ENCODE data around the gene GPC6.
"Not testable (repeated sequence)": the region's sequence is repeated elsewhere in the genome, so short reads cannot be mapped to it uniquely, and the experiment has no call there.

Gene GPC6

GRCh38 chr13:93226623-93227279 lies at the start of gene GPC6:
Gene GPC6 (plus strand): TSS chr13:93226807.
- no peak for DNase-seq (ENCODE audit: low spot score)

DNA sequence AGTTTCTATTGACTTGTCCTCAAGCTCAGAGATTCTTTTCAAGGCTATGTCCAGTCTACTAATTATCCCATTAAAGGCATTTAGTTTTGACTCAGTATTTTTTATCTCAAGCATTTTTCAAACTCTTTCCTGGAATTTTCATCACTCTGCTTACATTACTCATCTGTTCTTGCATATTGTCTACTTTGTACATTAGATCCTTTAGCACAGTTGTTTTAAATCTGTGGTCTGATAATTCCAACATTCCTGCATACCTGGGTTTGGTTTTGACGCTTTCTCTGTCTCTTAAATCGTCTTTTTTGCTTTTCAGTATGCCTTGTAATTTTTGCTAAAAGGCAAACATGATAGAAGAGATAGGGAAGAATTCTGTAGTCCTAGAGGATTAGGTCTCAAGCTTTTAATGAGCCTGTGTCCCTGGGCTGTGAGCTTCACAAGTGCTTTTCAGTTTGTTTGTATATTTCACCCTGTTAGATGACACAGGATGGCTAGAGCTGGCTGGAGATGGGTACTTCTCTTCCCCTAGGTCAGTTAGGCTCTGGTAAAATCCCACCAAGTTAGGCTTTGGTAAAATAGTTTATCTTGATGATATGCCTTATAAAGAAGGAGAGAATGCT lies 46.1 kb upstream of the GPC6 start:
- DNase-seq (ENCODE audit: low spot score): no peak

DNA sequence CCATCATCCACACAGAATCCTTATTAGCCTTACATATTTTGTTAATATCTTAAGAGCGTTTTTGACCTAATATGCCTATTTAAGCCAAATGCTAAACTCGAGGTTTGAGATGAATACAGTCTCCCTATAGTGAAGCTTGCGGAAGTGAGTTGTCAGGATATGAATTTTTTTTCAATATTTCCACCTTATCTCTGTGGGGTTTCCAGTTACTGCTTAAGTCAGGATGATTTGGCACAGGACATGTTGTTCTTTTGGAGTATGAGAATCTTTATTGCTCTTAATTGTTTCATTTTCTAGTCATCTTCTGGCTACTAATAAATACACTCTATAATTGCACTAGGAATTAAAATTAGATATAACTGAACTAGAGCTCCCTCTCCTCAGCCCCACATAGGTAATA lies 44.2 kb upstream of the GPC6 start:
- no peak for DNase-seq (ENCODE audit: low spot score)

GRCh38 chr13:93183302-93183701 lies 43.3 kb upstream of the GPC6 start:
- no peak for DNase-seq (ENCODE audit: low spot score)

DNA sequence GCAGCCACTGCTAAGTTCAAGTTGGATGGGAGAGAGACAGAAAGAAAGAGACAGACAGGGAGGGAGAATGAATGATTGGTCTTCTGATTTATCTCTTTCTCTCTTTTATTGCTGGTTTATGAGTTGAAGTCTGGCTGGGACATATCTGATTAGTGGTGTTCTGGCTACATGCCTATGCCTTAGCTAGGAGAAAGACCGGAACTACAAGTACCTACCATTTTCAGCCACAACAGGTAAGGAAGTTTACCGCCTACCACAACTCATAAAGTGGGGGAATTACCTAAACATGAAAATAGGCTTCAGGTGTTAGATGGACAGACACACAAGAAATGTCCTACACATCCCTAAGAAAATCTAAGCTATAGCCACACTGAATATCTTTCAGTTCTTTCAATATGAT lies 36.6 kb upstream of the GPC6 start:
- DNase-seq (ENCODE audit: low spot score): no peak

DNA sequence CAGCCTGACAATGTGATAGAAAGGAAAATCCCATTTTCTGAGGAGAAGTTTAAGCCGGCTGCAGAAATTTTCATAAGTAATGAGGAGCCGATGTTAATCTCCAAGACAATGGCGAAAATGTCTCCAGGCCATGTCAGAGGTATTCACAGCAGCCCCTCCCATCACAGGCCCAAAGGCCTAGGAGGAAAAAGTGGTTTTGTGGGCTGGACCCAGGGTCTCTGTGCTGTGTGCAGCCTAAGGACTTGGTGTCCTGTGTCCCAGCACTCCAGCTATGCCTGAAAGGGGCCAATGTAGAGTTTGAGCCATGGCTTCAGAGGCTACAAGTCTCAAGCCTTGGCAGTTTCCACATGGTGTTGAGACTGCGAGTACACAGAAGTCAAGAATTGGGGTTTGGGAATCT lies 32.9 kb upstream of the GPC6 start:
- DNase-seq (ENCODE audit: low spot score): no peak

DNA sequence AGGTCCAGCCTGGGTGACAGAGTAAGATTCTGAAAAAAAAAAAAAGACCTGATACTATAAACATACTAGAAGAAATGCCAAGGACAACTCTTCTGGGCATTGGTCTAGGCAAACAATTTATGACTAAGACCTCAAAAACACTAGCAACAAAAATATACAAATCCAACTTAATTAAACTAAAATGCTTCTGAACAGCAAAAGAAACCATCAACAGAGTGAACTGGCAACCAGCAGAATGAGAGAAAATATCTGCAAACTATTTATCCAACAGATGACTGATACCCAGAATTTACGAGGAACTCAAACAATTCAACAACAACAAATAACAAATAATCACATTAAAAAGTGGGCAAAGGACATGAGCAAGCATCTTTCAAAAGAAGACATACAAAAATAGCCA lies 26.8 kb upstream of the GPC6 start:
- DNase-seq (ENCODE audit: low spot score): no peak

GRCh38 chr13:93200626-93201025 lies 26.0 kb upstream of the GPC6 start:
- no peak for DNase-seq (ENCODE audit: low spot score)

- DNase-seq (ENCODE audit: low spot score): no peak
These were observed 24.5 kb upstream of the GPC6 start for GRCh38 chr13:93201992-93202558.

DNA sequence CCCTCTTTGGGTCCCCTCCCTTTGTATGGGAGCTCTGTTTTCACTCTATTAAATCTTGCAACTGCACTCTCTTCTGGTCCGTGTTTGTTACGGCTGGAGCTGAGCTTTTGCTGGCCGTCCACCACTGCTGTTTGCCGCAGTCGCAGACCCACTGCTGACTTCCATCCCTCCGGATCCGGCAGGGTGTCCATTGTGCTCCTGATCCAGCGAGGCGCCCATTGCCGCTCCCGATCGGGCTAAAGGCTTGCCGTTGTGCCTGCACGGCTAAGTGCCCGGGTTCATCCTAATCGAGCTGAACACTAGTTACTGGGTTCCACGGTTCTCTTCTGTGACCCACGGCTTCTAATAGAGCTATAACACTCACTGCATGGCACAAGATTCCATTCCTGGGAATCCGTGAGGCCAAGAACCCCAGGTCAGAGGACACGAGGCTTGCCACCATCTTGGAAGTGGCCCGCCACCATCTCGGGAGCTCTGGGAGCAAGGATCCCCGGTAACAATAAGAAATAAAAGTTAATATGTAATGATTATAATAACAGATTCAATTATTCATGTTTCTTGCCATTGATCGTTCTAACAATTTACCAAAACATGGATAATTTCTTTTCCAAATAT lies 19.7 kb upstream of the GPC6 start:
- not testable (repeated sequence) for DNase-seq (ENCODE audit: low spot score)

- no peak for DNase-seq (ENCODE audit: low spot score)
These were observed 10.5 kb upstream of the GPC6 start for GRCh38 chr13:93216122-93216521.

- no peak for DNase-seq (ENCODE audit: low spot score)
These were observed 8.8 kb upstream of the GPC6 start for GRCh38 chr13:93217721-93218261.

- no peak for DNase-seq (ENCODE audit: low spot score)
These were observed 8.0 kb upstream of the GPC6 start for GRCh38 chr13:93218583-93218982.

DNA sequence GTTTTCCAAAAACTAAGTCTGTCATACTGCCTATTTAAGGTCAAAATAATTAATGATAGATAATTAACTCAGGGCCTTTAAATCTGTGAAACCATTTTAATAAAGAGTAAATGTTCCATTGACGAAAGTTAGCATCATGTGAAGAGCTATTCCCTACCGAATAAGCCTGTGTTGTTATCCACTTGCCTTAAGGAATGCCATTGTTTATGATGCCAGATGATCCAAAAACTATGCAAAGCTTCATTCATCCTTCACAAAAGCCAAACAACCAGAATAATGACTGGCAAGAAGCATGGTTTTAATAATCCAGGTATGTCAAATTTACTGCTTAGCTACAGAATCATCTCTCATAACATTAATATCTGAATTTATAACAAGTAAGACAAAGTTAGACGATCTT lies 6.5 kb upstream of the GPC6 start:
- no peak for DNase-seq (ENCODE audit: low spot score)

GRCh38 chr13:93222976-93223375 lies 3.6 kb upstream of the GPC6 start:
- no peak for DNase-seq (ENCODE audit: low spot score)

DNA sequence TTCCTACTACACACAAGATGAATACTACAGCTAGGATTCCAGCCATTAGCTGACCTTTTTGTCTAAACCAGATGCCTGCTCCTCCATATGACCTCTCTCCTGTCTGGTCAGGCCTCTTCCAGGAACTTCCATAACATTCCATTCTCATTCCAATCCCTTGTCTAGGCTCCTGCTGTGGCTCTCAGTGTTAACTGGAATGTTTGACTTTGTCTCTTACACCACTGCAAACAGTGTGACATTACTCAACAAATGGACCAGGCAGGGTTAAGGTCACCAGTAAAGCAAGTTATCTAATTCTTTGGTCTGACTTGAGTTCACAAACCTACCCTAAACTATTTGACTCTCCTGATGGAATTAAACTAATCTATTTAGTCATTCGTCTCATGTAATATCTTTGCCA lies 2.1 kb upstream of the GPC6 start:
- DNase-seq (ENCODE audit: low spot score): no peak

GRCh38 chr13:93225610-93226009 lies 997 bp upstream of the GPC6 start:
- DNase-seq (ENCODE audit: low spot score): no peak

GRCh38 chr13:93226065-93226622 lies 463 bp upstream of the GPC6 start:
- no peak for DNase-seq (ENCODE audit: low spot score)

GRCh38 chr13:93227280-93227877 lies 772 bp downstream of the GPC6 start:
- DNase-seq (ENCODE audit: low spot score): no peak

- DNase-seq (ENCODE audit: low spot score): no peak
These were observed 1.5 kb downstream of the GPC6 start for GRCh38 chr13:93227878-93228642.

GRCh38 chr13:93228643-93228937 lies 2.0 kb downstream of the GPC6 start:
- no peak for DNase-seq (ENCODE audit: low spot score)
